ENCODE data around the gene FAM185A. TPM values are rescaled to one million over a fixed set of nuclear protein-coding genes. Genes with fewer than 3 reads are reported as not detected.
"Not testable (repeated sequence)": the region's sequence is repeated elsewhere in the genome, so short reads cannot be mapped to it uniquely, and the experiment has no call there.

The FAM185A gene
- total and polyA plus RNA-seq, 2 donors (not counting 1 experiment from before 2014, with no cell fraction given), result 5.9 to 11.8 TPM

DNA sequence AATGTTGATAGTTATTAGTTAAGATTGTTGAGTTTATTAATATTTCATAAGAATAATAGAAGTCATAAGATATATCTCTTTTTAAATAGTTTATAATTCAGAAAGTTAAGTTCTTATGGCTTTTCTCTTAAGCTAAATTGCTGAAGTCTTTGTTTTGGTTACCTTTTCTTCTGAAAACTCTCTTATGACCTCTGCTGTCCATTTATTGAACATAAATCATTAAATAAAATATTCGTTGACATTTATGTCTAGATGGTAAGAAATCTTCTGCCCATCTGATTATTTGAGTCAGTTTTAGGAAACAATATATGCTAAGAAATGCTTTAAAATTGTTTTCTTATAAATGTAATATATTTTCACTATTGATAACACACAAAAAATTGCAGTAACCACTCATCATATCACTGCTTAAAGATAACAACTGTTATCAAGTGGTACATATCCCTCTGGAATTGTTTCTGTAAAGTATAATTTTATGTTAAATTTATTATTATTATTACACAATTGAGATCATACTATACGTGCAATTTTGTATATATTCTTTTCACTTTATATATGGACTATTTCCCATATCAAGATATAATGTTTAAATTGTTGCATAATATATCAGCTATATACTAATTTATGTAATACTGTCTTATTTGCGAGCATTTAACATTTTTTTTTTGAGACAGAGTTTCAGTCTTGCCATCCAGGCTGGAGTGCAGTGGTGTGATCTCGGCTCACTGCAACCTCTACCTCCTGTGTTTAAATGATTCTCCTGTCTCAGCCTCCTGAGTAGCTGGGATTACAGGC is 3.1 kb upstream of the FAM185A start:
- H3K27ac Mint-ChIP-seq; H3K4me3 Mint-ChIP-seq; H3K79me2 ChIP-seq (ENCODE audit: control insufficient read depth, insufficient read depth, low read length); H3K27ac ChIP-seq (ENCODE audit: low read length in 2 of 2); H3K4me1 ChIP-seq (ENCODE audit: control insufficient read depth in 2 of 2, insufficient read depth in 2 of 2, low read length in 2 of 2); POLR2A ChIA-PET; H3K27me3 Mint-ChIP-seq; H3K9me3 Mint-ChIP-seq (ENCODE audit: insufficient read depth); ATAC-seq (ENCODE audit: low read depth); H3K36me3 ChIP-seq (replicated peaks in 1 of 2; ENCODE audit: control extremely low read depth in 1 of 2, control insufficient read depth in 1 of 2, extremely low read depth in 1 of 2, insufficient read depth in 2 of 2, low read length in 1 of 2); CTCF ChIA-PET; H3K4me3 ChIP-seq (ENCODE audit: control extremely low read depth in 1 of 5, extremely low read depth in 1 of 5, insufficient read depth in 1 of 5, low read depth in 2 of 5, low read length in 4 of 5); H3K4me2 ChIP-seq (replicated peaks; ENCODE audit: low read depth, low read length, poor library complexity, severe bottlenecking); H3K9ac ChIP-seq (ENCODE audit: low read length); H3K27me3 ChIP-seq (replicated peaks in 1 of 4; ENCODE audit: control extremely low read depth in 1 of 4, control insufficient read depth in 3 of 4, insufficient read depth in 4 of 4, low read length in 3 of 4); H3K9me3 ChIP-seq (ENCODE audit: control extremely low read depth in 1 of 3, control insufficient read depth in 2 of 3, insufficient read depth in 1 of 3, low read length in 2 of 3); H2AFZ ChIP-seq (ENCODE audit: insufficient read depth, low read depth, low read length, poor library complexity, severe bottlenecking); H4K20me1 ChIP-seq (ENCODE audit: control insufficient read depth, insufficient read depth, low read length, poor library complexity, severe bottlenecking): not testable (repeated sequence)
- DNase-seq, result peak; percentile 23
- peaks cover 11% of the 10 kb centered on the region for H3K4me1 Mint-ChIP-seq
- peak; percentile 54 for TF ChIP-seq CTCF (IDR thresholded peaks at IDR 0.05)
- 100% methylated on average over 1 of the region's 4 CpGs for WGBS (ENCODE audit: insufficient coverage)
- intact Hi-C loops (cut with micrococcal nuclease), result loop anchor here (5.0 kb wide), 1 partner anchor 552 kb away; the partner anchor contains the start of gene PMPCB

DNA sequence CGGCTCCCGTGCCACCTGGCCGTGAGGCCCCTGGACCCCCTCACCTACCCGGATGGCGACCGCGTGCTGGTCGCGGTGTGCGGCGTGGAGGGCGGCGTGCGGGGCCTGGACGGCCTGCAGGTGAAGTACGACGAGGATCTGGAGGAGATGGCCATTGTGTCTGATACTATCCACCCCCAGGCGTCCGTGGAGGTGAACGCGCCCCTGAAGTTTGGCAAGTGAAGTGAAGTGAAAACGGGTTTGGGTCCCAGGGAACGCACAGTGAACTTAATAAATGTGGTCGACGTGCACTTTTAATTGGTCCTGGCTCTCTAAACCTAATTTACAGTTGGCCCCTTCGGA is 617 bp downstream of the FAM185A start:
- H4K20me1 ChIP-seq (ENCODE audit: control insufficient read depth, insufficient read depth, low read length, poor library complexity, severe bottlenecking); H3K36me3 ChIP-seq (replicated peaks in 1 of 2; ENCODE audit: control extremely low read depth in 1 of 2, control insufficient read depth in 1 of 2, extremely low read depth in 1 of 2, insufficient read depth in 2 of 2, low read length in 1 of 2); ATAC-seq (ENCODE audit: low read depth); POLR2A ChIA-PET; CTCF ChIA-PET; H3K27me3 Mint-ChIP-seq; H3K4me1 ChIP-seq (ENCODE audit: control insufficient read depth in 2 of 2, insufficient read depth in 2 of 2, low read length in 2 of 2); DNase-seq; H3K27me3 ChIP-seq (replicated peaks in 1 of 4; ENCODE audit: control extremely low read depth in 1 of 4, control insufficient read depth in 3 of 4, insufficient read depth in 4 of 4, low read length in 3 of 4); H3K9me3 ChIP-seq (ENCODE audit: control extremely low read depth in 1 of 3, control insufficient read depth in 2 of 3, insufficient read depth in 1 of 3, low read length in 2 of 3); H3K9me3 Mint-ChIP-seq (ENCODE audit: insufficient read depth); H3K79me2 ChIP-seq (ENCODE audit: control insufficient read depth, insufficient read depth, low read length): not testable (repeated sequence)
- Histone ChIP-seq H3K4me2 (replicated peaks; ENCODE audit: low read depth, low read length, poor library complexity, severe bottlenecking) (peak overlapping the region; percentile 63), H3K9ac (ENCODE audit: low read length) (peak overlapping the region; percentile 78), H3K27ac (ENCODE audit: low read length in 2 of 2) (peak overlapping the region in 1 of 2 donors; percentile 60), H3K4me3 (ENCODE audit: control extremely low read depth in 1 of 5, extremely low read depth in 1 of 5, insufficient read depth in 1 of 5, low read depth in 2 of 5, low read length in 4 of 5) (peak overlapping the region in 4 of 5 experiments; percentile 65 to 78 (median 68)), H2AFZ (ENCODE audit: insufficient read depth, low read depth, low read length, poor library complexity, severe bottlenecking) (peak overlapping the region; percentile 92)
- 32% methylated on average over 3 of the region's 26 CpGs for WGBS (ENCODE audit: insufficient coverage)
- peak overlapping the region; percentile 91 for H3K4me3 Mint-ChIP-seq
- intact Hi-C loops (cut with micrococcal nuclease), result loop anchor here (2.0 to 5.0 kb wide), 2 partner anchors 325 to 548 kb away; partner anchors contain the start of genes ARMC10, FBXL13 and PMPCB
- peaks cover 14% of the 10 kb centered on the region for H3K4me1 Mint-ChIP-seq
- peak overlapping the region; percentile 15 for H3K27ac Mint-ChIP-seq
